Adrenal gland (tissue), 12 donors: ENCODE data around the gene PEX16. TPM values are rescaled to one million over a fixed set of nuclear protein-coding genes. Genes with fewer than 3 reads are reported as not detected.
A peak's percentile ranks its signal among the peaks of the same experiment; 100 is the strongest.

ENCODE experiments used
- DNase-seq, 7 donors: peaks; one replicate each; pipeline ENCODE4 v3.0.0-alpha.2; 2019 to 2020
- H3K27ac ChIP-seq, 5 donors: fragments of 200-600 bp; sonication (generic) in 4 of 5; 1 replicate in 3 of 5; 2 replicates in 2 of 5; pipeline versions ENCODE4 v1.5.1 to v1.8.0; 2016 to 2020; ENCODE audit warnings: mild to moderate bottlenecking in 1 of 5
- H3K27me3 ChIP-seq: fragments of 200-600 bp; 2 replicates; pipeline ENCODE4 v1.8.0; 2021
- H3K36me3 ChIP-seq, 2 donors: fragments of 200-600 bp; replicated peaks in 1 of 2; 1 replicate in 1 of 2; 2 replicates in 1 of 2; pipeline versions ENCODE4 v1.5.1 to v1.8.0; 2018 to 2022
- H3K4me1 ChIP-seq, 2 donors: fragments of 200-600 bp; replicated peaks in 1 of 2; 1 replicate in 1 of 2; 2 replicates in 1 of 2; pipeline versions ENCODE4 v1.5.1 to v1.8.0; 2018 to 2021
- H3K4me3 ChIP-seq, 4 donors: fragments of 200-600 bp; sonication (generic) in 3 of 4; one replicate each; pipeline ENCODE4 v1.5.1; 2016 to 2018
- H3K9me3 ChIP-seq, 3 donors: fragments of 200-600 bp; sonication (generic) in 1 of 3; replicated peaks in 1 of 3; 1 replicate in 2 of 3; 2 replicates in 1 of 3; pipeline versions ENCODE4 v1.5.1 to v1.8.0; 2016 to 2021
- POLR2A ChIP-seq, 2 donors: fragments of 450-650 bp; IDR thresholded peaks; one replicate each; pipeline ENCODE4 v1.6.1; 2017; ENCODE audit warnings: antibody characterized with exemption in 2 of 2, mild to moderate bottlenecking in 2 of 2, moderate library complexity in 1 of 2
- WGBS, 4 donors: extraction: QIAGEN DNeasy Blood & Tissue Kit in 2 of 4; methylation state at CpG; one replicate each; pipeline versions ENCODE4 v1.1.5 to v1.1.7; 2013 to 2017; 5-methylcytosine and 5-hydroxymethylcytosine counted together
- intact Hi-C, 2 donors: fragments of 100-400 bp; cut with DNase I; formaldehyde crosslinking; loops; one replicate each; pipeline versions ENCODE4 v1.14.1 to v1.15.0; 2022 to 2023
- polyA plus RNA-seq, 3 donors: library from polyadenylated mRNA; stranded (reverse); fragments of 200-250 nt in 2 of 3; fragments of 350-450 nt in 1 of 3; fragmentation: Illumina TruSeq in 1 of 3; extraction: RNeasy Lipid Tissue Mini Kit (QIAGEN cat#74804) in 1 of 3; gene quantifications; one replicate each; pipeline ENCODE4 v1.2.3, GENCODE V29; 2013 to 2014
- total RNA-seq, 9 donors: library from RNA; depleted of rRNA in 4 of 9; stranded (reverse); fragments of >200 nt in 4 of 9; fragments of 120-200 nt in 1 of 9; fragmentation: NEBNext Ultra II Directional in 1 of 9; extraction: Animal tissue kit (Norgen Biotek cat#: 25700) in 1 of 9; gene quantifications; one replicate each; pipeline versions ENCODE4 v1.1.0 to v1.2.4, GENCODE V29; 2013 to 2023
- TF ChIP-seq, protein P1 (sequence below), 6 experiments: fragments of 450-650 bp in 4 of 6; fragments of 200-600 bp in 2 of 6; sonication (generic) in 1 of 6; IDR thresholded peaks; 1 replicate in 5 of 6; 2 replicates in 1 of 6; pipeline versions ENCODE4 v1.5.1 to v1.8.0; 2016 to 2021; ENCODE audit warnings: antibody characterized with exemption in 6 of 6, mild to moderate bottlenecking in 2 of 6, moderate library complexity in 1 of 6
- donor health status: healthy with polysubstance abuse.
- donor health status: Bipolar disorder and iron deficiency.
- donor health status: DM: yes; HTN: yes; CAD: no.
- donor health status: DM: no; HTN: no; CAD: no.
- donor health status: DM: no; HTN: no; CAD: no.
- donor health status: DM: yes; HTN: yes; CAD: no.

PEX16 gene
- total and polyA plus RNA-seq, 12 donors: 7.6 to 67.6 (median 40.7) TPM

DNA sequence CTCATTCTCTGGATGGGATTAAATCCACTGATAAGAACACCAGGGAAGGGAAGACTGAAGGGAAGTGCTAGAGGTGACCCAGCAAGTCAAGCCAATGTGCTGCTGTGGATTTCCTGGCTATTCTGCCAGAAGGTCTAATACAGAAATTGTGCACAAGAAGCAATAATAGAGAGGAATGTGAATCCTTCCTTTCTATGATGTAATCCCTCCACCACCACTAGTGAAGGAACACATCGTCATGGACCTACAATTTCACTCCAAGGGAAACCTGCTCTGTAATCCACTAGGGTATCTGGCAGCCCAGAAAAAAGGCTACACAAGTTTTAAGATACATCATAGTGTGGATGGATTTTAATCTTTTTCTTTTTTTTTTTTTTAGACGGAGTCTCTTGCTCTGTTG, 22.2 kb upstream of the PEX16 start:
- Histone ChIP-seq H3K9me3 (no peaks in the 10 kb centered on the region), H3K4me3 (no peak overlapping the region), H3K27ac (no peak overlapping the region), H3K36me3 (peaks cover 0 to 58% of the 10 kb centered on the region in 2 donors), H3K4me1 (peaks cover 0 to 6% of the 10 kb centered on the region in 2 donors), H3K27me3 (no peaks in the 10 kb centered on the region)
- intact Hi-C loops: loop anchor here in 1 of 2 donors (10.0 kb wide), 1 partner anchor 55 kb away; no protein-coding TSS in a partner anchor
- 73 to 87% (median 82%) methylated on average over 2 of the region's 2 CpGs for WGBS, 4 donors
- TF ChIP-seq, protein P1, sequence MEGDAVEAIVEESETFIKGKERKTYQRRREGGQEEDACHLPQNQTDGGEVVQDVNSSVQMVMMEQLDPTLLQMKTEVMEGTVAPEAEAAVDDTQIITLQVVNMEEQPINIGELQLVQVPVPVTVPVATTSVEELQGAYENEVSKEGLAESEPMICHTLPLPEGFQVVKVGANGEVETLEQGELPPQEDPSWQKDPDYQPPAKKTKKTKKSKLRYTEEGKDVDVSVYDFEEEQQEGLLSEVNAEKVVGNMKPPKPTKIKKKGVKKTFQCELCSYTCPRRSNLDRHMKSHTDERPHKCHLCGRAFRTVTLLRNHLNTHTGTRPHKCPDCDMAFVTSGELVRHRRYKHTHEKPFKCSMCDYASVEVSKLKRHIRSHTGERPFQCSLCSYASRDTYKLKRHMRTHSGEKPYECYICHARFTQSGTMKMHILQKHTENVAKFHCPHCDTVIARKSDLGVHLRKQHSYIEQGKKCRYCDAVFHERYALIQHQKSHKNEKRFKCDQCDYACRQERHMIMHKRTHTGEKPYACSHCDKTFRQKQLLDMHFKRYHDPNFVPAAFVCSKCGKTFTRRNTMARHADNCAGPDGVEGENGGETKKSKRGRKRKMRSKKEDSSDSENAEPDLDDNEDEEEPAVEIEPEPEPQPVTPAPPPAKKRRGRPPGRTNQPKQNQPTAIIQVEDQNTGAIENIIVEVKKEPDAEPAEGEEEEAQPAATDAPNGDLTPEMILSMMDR (IDR thresholded peaks at IDR 0.05): no peak
- TF ChIP-seq POLR2A (IDR thresholded peaks at IDR 0.05): no peak
- DNase-seq: no peak

DNA sequence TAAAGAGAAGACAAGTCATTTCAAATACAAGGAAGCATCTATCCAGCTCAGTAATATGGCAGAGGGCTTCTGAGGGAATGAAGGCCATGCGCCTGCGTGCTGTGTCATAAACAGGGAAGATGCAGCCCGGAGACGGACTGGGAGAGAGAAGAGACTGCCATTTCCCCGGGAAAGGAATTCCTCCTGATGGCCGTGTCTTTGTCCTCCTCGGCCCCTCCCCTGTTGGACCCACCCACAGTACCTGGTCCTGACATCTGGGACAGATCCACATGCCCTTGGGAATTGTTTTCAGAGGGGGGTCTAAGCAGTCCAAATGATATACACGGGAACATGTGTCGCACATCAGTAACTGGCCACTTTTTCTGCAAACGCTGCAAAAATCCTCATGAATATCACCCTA, 20.2 kb upstream of the PEX16 start:
- no peaks in the 10 kb centered on the region for H3K9me3 ChIP-seq
- no peak for TF ChIP-seq POLR2A (IDR thresholded peaks at IDR 0.05)
- TF ChIP-seq, protein P1 (IDR thresholded peaks at IDR 0.05): no peak
- intact Hi-C loops: no loop called here
- H3K36me3 ChIP-seq: peaks cover 0 to 67% of the 10 kb centered on the region in 2 donors
- H3K27me3 ChIP-seq: no peaks in the 10 kb centered on the region
- no peak for DNase-seq
- H3K4me1 ChIP-seq: peaks cover 0 to 6% of the 10 kb centered on the region in 2 donors
- H3K27ac ChIP-seq: no peak overlapping the region
- WGBS, 4 donors: 88 to 93% (median 92%) methylated on average over 10 of the region's 10 CpGs
- H3K4me3 ChIP-seq: no peak overlapping the region

DNA sequence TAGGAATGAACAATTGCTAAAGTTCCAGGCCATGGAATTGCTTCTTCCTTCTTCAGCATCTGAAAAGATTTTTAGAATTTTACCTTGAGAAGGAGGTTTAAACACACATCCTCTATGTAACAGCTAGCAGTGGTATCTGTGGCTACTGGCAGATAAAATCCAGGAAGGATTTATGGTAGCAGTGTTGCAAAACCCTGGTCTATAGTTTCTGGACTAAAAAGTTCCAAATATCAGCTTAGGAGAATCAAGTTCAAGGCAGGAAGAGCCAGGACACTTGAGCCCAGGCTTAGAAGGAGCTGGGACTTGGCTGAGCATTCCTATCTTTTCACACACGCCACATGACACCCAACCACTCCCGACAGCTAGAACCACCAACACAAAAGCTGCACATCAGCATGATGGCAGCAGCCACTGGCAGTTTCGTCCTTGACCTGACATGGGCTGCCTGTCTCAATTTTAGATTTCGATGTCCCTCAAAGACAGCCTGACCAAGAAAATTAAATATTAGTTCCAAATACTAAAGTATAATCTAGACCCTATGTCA, 18.9 kb upstream of the PEX16 start:
- Histone ChIP-seq H3K4me1 (peaks cover 0 to 10% of the 10 kb centered on the region in 2 donors), H3K27me3 (no peaks in the 10 kb centered on the region), H3K4me3 (no peak overlapping the region), H3K9me3 (no peaks in the 10 kb centered on the region), H3K36me3 (peaks cover 0 to 63% of the 10 kb centered on the region in 2 donors), H3K27ac (no peak overlapping the region)
- intact Hi-C loops: no loop called here
- TF ChIP-seq, protein P1 (IDR thresholded peaks at IDR 0.05): no peak
- no peak for TF ChIP-seq POLR2A (IDR thresholded peaks at IDR 0.05)
- DNase-seq: peak in 1 of 7 donors; percentile 54
- WGBS, 4 donors: 51 to 69% (median 56%) methylated on average over 4 of the region's 4 CpGs

DNA sequence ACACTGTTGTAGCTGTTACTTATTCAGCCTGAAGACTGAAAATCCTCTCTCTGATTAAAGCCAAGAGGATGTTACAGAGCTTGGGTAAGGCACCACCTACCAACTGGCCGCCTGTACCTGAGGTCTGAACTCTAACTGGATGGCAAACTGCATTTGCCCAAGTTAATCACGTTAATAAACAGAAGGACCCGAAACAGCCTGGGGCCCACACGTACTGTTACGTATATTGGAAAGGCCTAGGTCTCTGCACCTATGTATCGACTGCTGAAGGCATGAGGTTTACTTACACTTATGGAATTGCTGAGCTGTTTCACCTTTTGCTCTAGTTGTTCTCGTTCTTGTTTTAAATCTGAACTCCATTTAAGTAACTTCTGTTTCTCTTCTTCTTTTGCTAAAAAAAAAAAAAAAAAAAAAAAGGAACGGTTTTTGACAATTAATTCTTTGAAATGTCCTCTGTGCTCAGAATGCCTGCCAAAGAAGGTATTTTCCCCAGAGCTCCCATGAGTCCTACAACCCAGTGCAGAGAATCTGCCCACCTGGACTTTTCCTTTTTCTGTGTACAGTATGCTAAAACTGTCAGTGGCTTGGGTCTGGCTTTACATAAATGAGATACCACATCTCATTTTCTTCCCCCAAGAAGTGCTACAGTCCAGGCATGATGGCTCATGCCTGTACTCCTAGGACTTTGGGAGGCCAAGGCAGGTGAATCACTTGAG, 17.8 kb upstream of the PEX16 start:
- intact Hi-C loops: no loop called here
- Histone ChIP-seq H3K36me3 (peaks cover 0 to 54% of the 10 kb centered on the region in 2 donors), H3K27me3 (no peaks in the 10 kb centered on the region), H3K4me3 (no peak overlapping the region), H3K9me3 (no peaks in the 10 kb centered on the region), H3K27ac (no peak overlapping the region), H3K4me1 (peaks cover 0 to 14% of the 10 kb centered on the region in 2 donors)
- no peak for DNase-seq
- 82 to 89% (median 84%) methylated on average over 8 of the region's 8 CpGs for WGBS, 4 donors
- TF ChIP-seq POLR2A (IDR thresholded peaks at IDR 0.05): no peak
- TF ChIP-seq, protein P1 (IDR thresholded peaks at IDR 0.05): no peak
